ENCODE data around the gene HIRA.
"Not testable (repeated sequence)": the region's sequence is repeated elsewhere in the genome, so short reads cannot be mapped to it uniquely, and the experiment has no call there.

The HIRA gene

GRCh38 chr22:19376247-19376646, 55.3 kb downstream of the HIRA start:
- no peak for DNase-seq

GRCh38 chr22:19375435-19375834, 56.1 kb downstream of the HIRA start:
- no peak for DNase-seq

DNA sequence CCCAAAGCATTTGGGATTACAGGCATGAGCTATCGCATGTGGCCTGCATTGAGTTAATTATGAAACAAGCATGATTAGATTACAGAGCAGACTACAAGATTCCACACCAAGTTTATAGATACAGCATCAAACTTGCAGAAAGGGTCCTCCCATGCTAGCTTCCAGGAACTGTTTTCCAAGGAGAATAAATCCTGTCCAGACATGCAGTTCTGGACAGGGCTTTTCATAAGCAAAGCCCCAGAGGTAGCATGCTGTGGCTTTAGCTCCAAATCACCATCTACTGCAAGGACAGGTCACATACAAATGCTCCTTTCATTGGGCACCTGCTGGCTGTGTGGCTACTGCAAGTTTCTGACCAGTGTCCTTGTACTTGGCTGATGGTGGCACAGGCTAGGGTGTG, 57.1 kb downstream of the HIRA start:
- DNase-seq: no peak

GRCh38 chr22:19373450-19373849, 58.1 kb downstream of the HIRA start:
- DNase-seq: no peak

- DNase-seq: no peak
Observed at GRCh38 chr22:19371893-19372292, 59.6 kb downstream of the HIRA start.

GRCh38 chr22:19368876-19369275, 62.7 kb downstream of the HIRA start:
- no peak for DNase-seq

GRCh38 chr22:19367763-19368367, 63.7 kb downstream of the HIRA start:
- DNase-seq: no peak

- not testable (repeated sequence) for DNase-seq
Observed at GRCh38 chr22:19363541-19363940, 68.0 kb downstream of the HIRA start.

GRCh38 chr22:19361501-19362103, 69.9 kb downstream of the HIRA start:
- no peak for DNase-seq

DNA sequence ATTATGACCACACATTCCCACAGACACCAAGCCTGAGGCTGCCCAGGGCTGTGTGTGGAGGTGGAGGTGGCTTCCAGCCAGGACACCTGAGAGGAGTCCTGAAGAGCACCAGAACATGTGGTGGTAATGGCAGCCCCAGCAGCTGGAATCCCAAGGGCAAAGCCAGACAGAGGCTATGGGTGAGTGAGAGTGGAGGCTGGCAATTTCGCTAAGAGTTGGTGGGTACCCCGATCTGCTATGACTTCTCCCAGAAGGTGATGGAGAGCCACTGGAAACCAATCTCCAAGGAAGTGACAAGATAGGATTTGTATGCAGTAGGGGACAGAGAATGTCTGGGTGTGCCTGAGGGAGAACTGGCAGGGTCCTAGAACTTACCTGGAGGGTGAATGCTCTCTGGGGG, 70.7 kb downstream of the HIRA start:
- DNase-seq: no peak

DNA sequence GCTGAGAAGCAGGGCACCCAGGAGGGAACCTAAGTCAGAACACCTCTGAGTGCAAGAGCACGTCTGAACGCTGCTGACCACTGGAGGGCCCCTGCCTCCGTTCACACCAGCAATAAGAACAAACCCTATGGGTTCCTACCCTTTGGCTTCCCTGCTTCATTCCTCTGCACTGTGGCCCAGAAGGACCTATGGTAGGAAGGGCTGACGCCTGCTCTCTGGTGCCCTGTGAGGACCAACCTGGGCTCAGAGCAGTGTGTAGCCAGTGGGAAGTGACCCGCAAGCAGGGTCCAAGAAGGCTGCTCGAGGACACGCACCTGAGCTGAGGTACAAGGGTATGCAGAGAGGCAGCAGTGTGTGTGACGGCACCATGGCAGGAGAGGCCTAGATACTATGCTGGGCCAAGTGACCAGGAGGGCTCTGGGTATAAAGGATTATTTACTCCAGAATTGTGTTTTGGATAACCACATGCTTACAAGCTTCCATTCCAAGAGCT, 71.2 kb downstream of the HIRA start:
- no peak for DNase-seq

GRCh38 chr22:19359554-19360299, 71.8 kb downstream of the HIRA start:
- no peak for DNase-seq

- no peak for DNase-seq
Observed at GRCh38 chr22:19358703-19359553, 72.6 kb downstream of the HIRA start.

DNA sequence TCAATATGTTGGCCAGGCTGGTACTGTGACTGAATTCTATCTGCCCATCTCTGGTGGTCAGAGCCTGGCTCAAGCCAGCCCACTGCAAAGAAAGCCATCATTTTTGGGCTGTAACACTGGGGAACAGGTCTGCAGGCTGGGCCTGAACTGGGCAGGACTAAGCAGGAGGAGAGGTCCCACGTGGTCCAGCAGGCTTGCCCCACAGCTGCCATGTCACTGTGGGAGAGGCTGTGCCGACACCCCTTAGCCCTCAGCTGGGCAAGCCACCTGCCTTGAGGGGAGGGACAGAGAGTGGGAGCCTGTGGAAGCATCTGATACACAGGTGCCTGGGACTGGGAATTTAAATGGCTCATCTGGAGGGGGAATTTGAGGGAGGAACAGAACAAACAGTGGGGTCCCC, 73.3 kb downstream of the HIRA start:
- DNase-seq: no peak

DNA sequence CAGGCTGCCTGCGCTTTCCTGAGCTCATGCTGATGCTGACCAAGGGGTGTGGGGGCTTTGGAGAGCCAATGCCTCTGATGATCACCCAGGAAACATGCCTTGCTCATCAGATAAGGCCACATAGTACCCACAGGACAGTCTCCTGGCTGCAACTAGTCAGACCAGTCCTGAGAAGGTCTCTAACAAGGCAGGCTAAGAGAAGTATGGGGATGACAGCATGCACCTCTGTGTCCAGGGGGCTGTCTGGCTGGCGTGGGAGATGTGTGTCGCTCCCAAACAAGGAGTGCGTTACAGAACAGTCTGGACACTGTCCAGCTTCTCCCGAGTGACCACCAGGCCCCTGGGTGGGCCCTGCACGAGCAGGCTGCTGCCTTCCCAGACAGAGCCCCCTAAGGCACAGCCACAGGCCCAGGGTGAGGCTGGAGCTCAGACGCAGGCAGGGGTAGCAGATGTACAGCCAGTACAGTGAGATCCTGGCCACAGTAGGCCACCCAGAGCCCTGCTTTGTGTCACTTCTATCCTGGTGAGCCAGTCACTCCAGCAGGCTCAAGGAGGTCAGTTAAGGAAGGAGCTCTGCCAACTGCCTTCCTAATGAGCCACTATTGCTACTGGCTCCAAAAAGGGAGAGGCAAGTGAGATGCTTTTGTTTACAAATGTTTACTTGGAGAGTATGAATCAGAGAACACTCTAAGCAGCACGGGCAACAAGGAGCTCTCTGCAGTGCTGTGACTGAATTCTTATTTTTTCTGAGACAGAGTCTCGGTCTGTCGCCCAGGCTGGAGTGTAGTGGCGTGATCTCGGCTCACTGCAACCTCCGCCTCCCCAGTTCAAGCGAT, 74.0 kb downstream of the HIRA start:
- no peak for DNase-seq

- DNase-seq: no peak
Observed at GRCh38 chr22:19356708-19357269, 74.7 kb downstream of the HIRA start.

DNA sequence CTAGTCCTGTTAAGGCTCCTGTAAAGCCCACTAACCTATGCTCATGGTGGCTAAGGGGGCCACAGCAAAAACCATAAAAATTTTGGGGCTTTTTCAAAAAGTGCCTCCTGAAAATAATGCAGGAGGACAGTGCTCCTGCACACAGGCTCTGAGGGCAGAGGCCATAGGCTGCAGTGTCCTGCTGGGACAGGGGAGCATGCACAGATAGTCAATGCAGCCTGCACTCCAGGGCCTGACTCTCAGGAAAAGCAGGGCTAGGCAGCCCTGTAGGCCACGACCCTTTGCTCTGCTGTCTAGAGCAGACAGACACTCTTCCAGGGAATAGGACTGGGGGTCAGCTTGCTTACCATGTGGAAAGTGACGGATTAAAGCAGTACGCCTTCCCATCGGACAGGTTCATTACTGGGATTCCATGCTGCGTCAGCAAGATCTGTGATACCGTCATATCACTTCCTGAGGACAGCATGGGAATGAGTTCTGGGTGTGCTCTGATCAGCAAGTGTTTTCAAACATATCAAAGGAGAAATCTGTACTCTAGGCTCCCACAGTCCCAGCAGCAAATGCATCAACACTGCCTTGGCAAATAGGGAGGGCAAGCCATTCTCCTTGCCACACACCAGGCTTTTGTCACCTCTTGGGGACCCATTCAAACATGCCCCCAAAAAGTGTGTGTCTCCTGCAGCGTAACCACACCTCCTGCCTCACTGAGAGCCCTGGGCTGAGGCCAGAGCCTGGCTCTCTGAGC, 75.9 kb downstream of the HIRA start:
- no peak for DNase-seq

- no peak for DNase-seq
Observed at GRCh38 chr22:19354201-19354600, 77.3 kb downstream of the HIRA start.

- no peak for DNase-seq
Observed at GRCh38 chr22:19353363-19354131, 78.0 kb downstream of the HIRA start.

GRCh38 chr22:19352766-19353165, 78.8 kb downstream of the HIRA start:
- DNase-seq: no peak

Data from stimulated activated CD4-positive, alpha-beta T cell treated with anti-CD3 and anti-CD28 coated beads, Interleukin-1b, Interleukin-23, amount 100 ng/mL, for 48 hours (primary cell).